Breast epithelium (tissue), 3 donors: ENCODE data around the gene DOP1B.

ENCODE experiments used
- CTCF ChIP-seq, 3 donors: fragments of 450-650 bp; IDR thresholded peaks; one replicate each; pipeline ENCODE4 v1.5.1; 2016 to 2017; ENCODE audit warnings: antibody characterized with exemption in 3 of 3, mild to moderate bottlenecking in 3 of 3, moderate library complexity in 3 of 3
- POLR2A ChIP-seq: fragments of 450-650 bp; IDR thresholded peaks from one replicate; pipeline ENCODE4 v1.6.1; 2016; ENCODE audit warnings: antibody characterized with exemption, mild to moderate bottlenecking, moderate library complexity

GRCh38 chr21:36156339-36156814, 247 bp upstream of the DOP1B start:
- TF ChIP-seq CTCF (IDR thresholded peaks at IDR 0.05) = no peak
- TF ChIP-seq POLR2A = no peak
